HepG2 (cell line): Measurements from ENCODE around the gene INHBE. TPM values are rescaled to one million over a fixed set of nuclear protein-coding genes. Genes with fewer than 3 reads are reported as not detected.

ENCODE experiments used
- AHR ChIP-seq: IDR thresholded peaks from 2 replicates; pipeline ENCODE4 v1.6.1; 2018; ENCODE audit warnings: missing genetic modification reagents, missing compliant biosample characterization
- ATF7 ChIP-seq, 2 experiments: fragments of 450-650 bp in 1 of 2; sonication (generic) in 1 of 2; formaldehyde crosslinking in 1 of 2; IDR thresholded peaks; 2 replicates each; pipeline versions ENCODE4 v1.4.0 to v1.6.1; 2016 to 2020; ENCODE audit warnings: antibody characterized with exemption in 1 of 2, mild to moderate bottlenecking in 1 of 2, missing genetic modification reagents in 1 of 2
- CC2D1A ChIP-seq: sonication (generic); formaldehyde crosslinking; IDR thresholded peaks from 2 replicates; pipeline ENCODE4 v1.8.1; 2023; ENCODE audit warnings: mild to moderate bottlenecking, missing genetic modification reagents
- ETV5 ChIP-seq: IDR thresholded peaks from 2 replicates; pipeline ENCODE4 v1.6.1; 2018; ENCODE audit warnings: missing biosample characterization, missing genetic modification reagents, inconsistent platforms, borderline replicate concordance
- EZH2 ChIP-seq: conservative IDR thresholded peaks from 2 replicates; pipeline ENCODE4 v1.6.1; 2012; ENCODE audit warnings: mild to moderate bottlenecking, low read depth, low read length, moderate library complexity
- GATAD2A ChIP-seq: IDR thresholded peaks from 2 replicates; pipeline ENCODE4 v1.6.1; 2016
- HNRNPL ChIP-seq: fragments of 200-400 bp; formaldehyde crosslinking; IDR thresholded peaks from 2 replicates; pipeline ENCODE4 v1.6.1; 2017; ENCODE audit warnings: mild to moderate bottlenecking, low read depth, low read length
- HNRNPLL ChIP-seq: fragments of 200-400 bp; formaldehyde crosslinking; IDR thresholded peaks from 2 replicates; pipeline ENCODE4 v1.6.1; 2017; ENCODE audit warnings: mild to moderate bottlenecking, low read depth, low read length; ENCODE audit not compliant: poor library complexity, severe bottlenecking
- HOXD1 ChIP-seq: sonication (generic); formaldehyde crosslinking; IDR thresholded peaks from 2 replicates; pipeline ENCODE4 v1.5.0; 2020; ENCODE audit warnings: missing genetic modification reagents
- KDM4B ChIP-seq: sonication (generic); formaldehyde crosslinking; IDR thresholded peaks from 2 replicates; pipeline ENCODE4 v1.4.0; 2020; ENCODE audit warnings: missing genetic modification reagents
- MATR3 ChIP-seq: sonication (generic); formaldehyde crosslinking; IDR thresholded peaks from 2 replicates; pipeline ENCODE4 v1.4.0; 2020; ENCODE audit warnings: missing genetic modification reagents
- NFRKB ChIP-seq: fragments of 450-650 bp; IDR thresholded peaks from 2 replicates; pipeline ENCODE4 v1.6.1; 2017
- NR1H2 ChIP-seq: sonication (generic); formaldehyde crosslinking; IDR thresholded peaks from 2 replicates; pipeline ENCODE4 v1.8.1; 2022; ENCODE audit warnings: low read depth, missing genetic modification reagents, borderline replicate concordance
- PHB2 ChIP-seq: fragments of 450-650 bp; IDR thresholded peaks from 2 replicates; pipeline ENCODE4 v1.6.1; 2018; ENCODE audit not compliant: partially characterized antibody
- PREB ChIP-seq: sonication (generic); formaldehyde crosslinking; IDR thresholded peaks from 2 replicates; pipeline ENCODE4 v1.4.0; 2020; ENCODE audit warnings: missing genetic modification reagents
- RBFOX2 ChIP-seq: fragments of 200-400 bp; formaldehyde crosslinking; IDR thresholded peaks from 2 replicates; pipeline ENCODE4 v1.6.1; 2017; ENCODE audit warnings: low read depth, mild to moderate bottlenecking, low read length
- REPIN1 ChIP-seq: sonication (generic); formaldehyde crosslinking; IDR thresholded peaks from 2 replicates; pipeline ENCODE4 v1.8.0; 2022; ENCODE audit warnings: missing genetic modification reagents, low read depth, mild to moderate bottlenecking, borderline replicate concordance
- SMAD9 ChIP-seq: sonication (generic); formaldehyde crosslinking; IDR thresholded peaks from 2 replicates; pipeline ENCODE4 v1.5.1; 2020; ENCODE audit warnings: mild to moderate bottlenecking, missing genetic modification reagents
- SP1 ChIP-seq, 2 experiments: fragments of 450-650 bp in 1 of 2; sonication (generic) in 1 of 2; formaldehyde crosslinking in 1 of 2; IDR thresholded peaks; 2 replicates each; pipeline versions ENCODE4 v1.4.0 to v1.6.1; 2016 to 2020; ENCODE audit warnings: missing genetic modification reagents in 1 of 2
- YY1 ChIP-seq: IDR thresholded peaks from 2 replicates; pipeline ENCODE4 v1.6.1; 2011; ENCODE audit warnings: low read length, low read depth, moderate library complexity, mild to moderate bottlenecking; ENCODE audit not compliant: insufficient read depth, insufficient replicate concordance
- ZFX ChIP-seq: sonication (generic); formaldehyde crosslinking; IDR thresholded peaks from 2 replicates; pipeline ENCODE4 v1.4.0; 2020; ENCODE audit warnings: mild to moderate bottlenecking, low read depth, missing genetic modification reagents, moderate library complexity
- ZIK1 ChIP-seq: sonication (generic); formaldehyde crosslinking; IDR thresholded peaks from 2 replicates; pipeline ENCODE4 v1.5.0; 2020; ENCODE audit warnings: mild to moderate bottlenecking, low read depth, missing genetic modification reagents, borderline replicate concordance
- ZNF44 ChIP-seq: sonication (generic); formaldehyde crosslinking; IDR thresholded peaks from 2 replicates; pipeline ENCODE4 v1.5.1; 2020; ENCODE audit warnings: mild to moderate bottlenecking, missing genetic modification reagents
- ZNF510 ChIP-seq: sonication (generic); formaldehyde crosslinking; IDR thresholded peaks from 2 replicates; pipeline ENCODE4 v1.4.0; 2020; ENCODE audit warnings: low read depth, mild to moderate bottlenecking, missing genetic modification reagents
- ZNF576 ChIP-seq: sonication (generic); formaldehyde crosslinking; IDR thresholded peaks from 2 replicates; pipeline ENCODE4 v1.4.0; 2020; ENCODE audit warnings: mild to moderate bottlenecking, missing genetic modification reagents
- ZNF639 ChIP-seq: conservative IDR thresholded peaks from 2 replicates; pipeline ENCODE4 v1.6.1; 2018; ENCODE audit warnings: missing genetic modification reagents
- ZNF780A ChIP-seq: sonication (generic); formaldehyde crosslinking; IDR thresholded peaks from 2 replicates; pipeline ENCODE4 v1.8.0; 2022; ENCODE audit warnings: mild to moderate bottlenecking, missing genetic modification reagents, moderate library complexity
- ZNF781 ChIP-seq: sonication (generic); formaldehyde crosslinking; IDR thresholded peaks from 2 replicates; pipeline ENCODE4 v1.5.1; 2020; ENCODE audit warnings: borderline replicate concordance, mild to moderate bottlenecking, missing genetic modification reagents; ENCODE audit errors: not compliant biosample characterization
- ZNF782 ChIP-seq: sonication (generic); formaldehyde crosslinking; IDR thresholded peaks from 2 replicates; pipeline ENCODE4 v1.4.0; 2020; ENCODE audit warnings: missing genetic modification reagents, mild to moderate bottlenecking, borderline replicate concordance
- polyA plus RNA-seq, 8 experiments: library from polyadenylated mRNA; depleted of rRNA in 3 of 8; stranded (reverse) in 7 of 8; unstranded in 1 of 8; fragments of >200 nt; fragmentation: Illumina TruSeq in 4 of 8; extraction: Trizol in 4 of 8; gene quantifications; 2 replicates each; pipeline versions ENCODE4 v1.2.1 to v1.2.3, GENCODE V29; 2011 to 2016; ENCODE audit warnings: low read depth in 4 of 8, missing spikeins in 1 of 8, mixed read lengths in 1 of 8; ENCODE audit not compliant: insufficient read depth in 1 of 8
- total RNA-seq, 5 experiments: library from RNA; depleted of rRNA; stranded (reverse); fragments of >200 nt; fragmentation: Illumina TruSeq; extraction: Trizol; gene quantifications; 2 replicates each; pipeline ENCODE4 v1.2.3, GENCODE V29; 2016; ENCODE audit warnings: low read depth in 1 of 5

INHBE gene
- total and polyA plus RNA-seq, 2 of the 13 experiments (the other 11 are each of a cell fraction or from before 2014, with no cell fraction given): 17.0 to 32.0 TPM

- TF ChIP-seq HOXD1 (CRISPR knock-in tag): no peak
- no peak for TF ChIP-seq ATF7 (IDR thresholded peaks at IDR 0.05)
- TF ChIP-seq ATF7 (CRISPR knock-in tag; IDR thresholded peaks at IDR 0.05): peak; percentile 32; the same call in 1 of the 2 replicates
- TF ChIP-seq ZNF576: no peak
- TF ChIP-seq SMAD9 (CRISPR knock-in tag): no peak
- no peak for TF ChIP-seq ZNF782 (CRISPR knock-in tag)
- TF ChIP-seq AHR (CRISPR knock-in tag): no peak
- TF ChIP-seq KDM4B (CRISPR knock-in tag): no peak
- peak; percentile 19; the same call in 1 of the 2 replicates for TF ChIP-seq REPIN1 (CRISPR knock-in tag)
- no peak for TF ChIP-seq PREB
- no peak for TF ChIP-seq ZIK1
- peak; percentile 94 for TF ChIP-seq RBFOX2
- TF ChIP-seq HNRNPLL: peak; percentile 46
- peak; percentile 80 for TF ChIP-seq ZNF639 (CRISPR knock-in tag)
- TF ChIP-seq MATR3 (CRISPR knock-in tag): no peak
- TF ChIP-seq GATAD2A (CRISPR knock-in tag): peak; percentile 24; the same call in 1 of the 2 replicates
- no peak for TF ChIP-seq SP1 (IDR thresholded peaks at IDR 0.05)
- TF ChIP-seq SP1 (CRISPR knock-in tag; IDR thresholded peaks at IDR 0.05): no peak
- TF ChIP-seq ZNF44 (CRISPR knock-in tag): no peak
- peak; percentile 85 for TF ChIP-seq YY1
- no peak; the same call in 1 of the 2 replicates for TF ChIP-seq ZNF510
- no peak for TF ChIP-seq CC2D1A (CRISPR knock-in tag)
- TF ChIP-seq ZNF780A (CRISPR knock-in tag): no peak
- no peak for TF ChIP-seq HNRNPL
- peak; percentile 75 for TF ChIP-seq ETV5
- TF ChIP-seq ZFX (CRISPR knock-in tag): peak; percentile 72
- 0 out of 2 replicates have a peak, but pooled peaks have one; percentile 20 for TF ChIP-seq NR1H2 (CRISPR knock-in tag)
- TF ChIP-seq NFRKB: no peak
- TF ChIP-seq ZNF781 (CRISPR knock-in tag): peak; percentile 80
- TF ChIP-seq PHB2: no peak
- TF ChIP-seq EZH2: no peak
These were observed 32.7 kb downstream of the INHBE start, which contains the start of gene MARS1 (continued) for GRCh38 chr12:57487597-57488401.
